ENCODE data around the gene ENDOG. TPM values are rescaled to one million over a fixed set of nuclear protein-coding genes. Genes with fewer than 3 reads are reported as not detected.

ENDOG gene
- total RNA-seq, 4 donors from 2014 or later: 9.9 to 53.6 (median 40.5) TPM

DNA sequence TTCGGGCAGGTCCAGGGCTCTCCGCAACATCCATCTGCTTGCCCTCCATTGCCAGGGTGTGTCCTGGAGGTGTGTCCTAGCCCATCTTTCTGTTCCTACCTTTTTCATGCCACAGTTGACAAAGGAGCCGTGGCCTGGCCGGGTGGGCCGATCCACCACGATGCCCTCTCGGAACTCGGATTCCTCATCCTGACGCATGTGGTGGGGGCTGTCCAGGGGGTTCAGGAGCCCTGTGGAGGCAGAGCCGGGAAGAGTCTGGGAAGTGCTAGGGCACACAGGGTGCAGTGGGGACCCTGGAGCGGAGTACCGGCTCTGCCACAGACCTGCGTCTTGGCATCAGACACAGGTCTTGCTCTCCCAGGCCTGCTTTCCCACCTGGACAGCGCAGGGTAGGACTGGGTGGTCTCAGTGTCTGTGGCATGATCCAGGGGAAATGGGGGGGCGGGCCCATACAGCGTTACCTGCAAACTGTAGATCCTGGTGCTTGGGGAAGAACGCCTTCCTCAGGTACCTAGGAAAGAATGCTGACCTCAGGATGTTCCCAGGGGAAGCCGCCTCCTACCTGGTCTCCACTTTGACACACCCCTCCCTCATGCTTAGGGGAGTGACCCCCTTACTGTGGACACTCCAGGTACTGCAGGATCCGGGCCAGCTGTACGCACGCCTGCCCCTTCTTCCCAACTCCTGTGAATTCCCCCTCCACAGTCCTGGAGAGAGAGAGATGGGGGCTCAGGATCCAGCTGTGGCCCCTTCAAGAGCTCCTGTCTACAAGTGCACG lies 7.8 kb downstream of the ENDOG start:
- TF ChIP-seq POLR2A (IDR thresholded peaks at IDR 0.05): no peak
- TF ChIP-seq, protein P1, sequence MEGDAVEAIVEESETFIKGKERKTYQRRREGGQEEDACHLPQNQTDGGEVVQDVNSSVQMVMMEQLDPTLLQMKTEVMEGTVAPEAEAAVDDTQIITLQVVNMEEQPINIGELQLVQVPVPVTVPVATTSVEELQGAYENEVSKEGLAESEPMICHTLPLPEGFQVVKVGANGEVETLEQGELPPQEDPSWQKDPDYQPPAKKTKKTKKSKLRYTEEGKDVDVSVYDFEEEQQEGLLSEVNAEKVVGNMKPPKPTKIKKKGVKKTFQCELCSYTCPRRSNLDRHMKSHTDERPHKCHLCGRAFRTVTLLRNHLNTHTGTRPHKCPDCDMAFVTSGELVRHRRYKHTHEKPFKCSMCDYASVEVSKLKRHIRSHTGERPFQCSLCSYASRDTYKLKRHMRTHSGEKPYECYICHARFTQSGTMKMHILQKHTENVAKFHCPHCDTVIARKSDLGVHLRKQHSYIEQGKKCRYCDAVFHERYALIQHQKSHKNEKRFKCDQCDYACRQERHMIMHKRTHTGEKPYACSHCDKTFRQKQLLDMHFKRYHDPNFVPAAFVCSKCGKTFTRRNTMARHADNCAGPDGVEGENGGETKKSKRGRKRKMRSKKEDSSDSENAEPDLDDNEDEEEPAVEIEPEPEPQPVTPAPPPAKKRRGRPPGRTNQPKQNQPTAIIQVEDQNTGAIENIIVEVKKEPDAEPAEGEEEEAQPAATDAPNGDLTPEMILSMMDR (IDR thresholded peaks at IDR 0.05): no peak
- H3K27ac ChIP-seq: no peak overlapping the region
- H3K27me3 ChIP-seq: no peaks in the 10 kb centered on the region
- no peak overlapping the region for H3K4me3 ChIP-seq
- no peak for DNase-seq
- H3K9me3 ChIP-seq: no peaks in the 10 kb centered on the region
- H3K4me1 ChIP-seq: peaks cover 0 to 13% (median 11%) of the 10 kb centered on the region in 4 donors
- peaks cover 0 to 61% (median 0%) of the 10 kb centered on the region in 3 donors for H3K36me3 ChIP-seq

DNA sequence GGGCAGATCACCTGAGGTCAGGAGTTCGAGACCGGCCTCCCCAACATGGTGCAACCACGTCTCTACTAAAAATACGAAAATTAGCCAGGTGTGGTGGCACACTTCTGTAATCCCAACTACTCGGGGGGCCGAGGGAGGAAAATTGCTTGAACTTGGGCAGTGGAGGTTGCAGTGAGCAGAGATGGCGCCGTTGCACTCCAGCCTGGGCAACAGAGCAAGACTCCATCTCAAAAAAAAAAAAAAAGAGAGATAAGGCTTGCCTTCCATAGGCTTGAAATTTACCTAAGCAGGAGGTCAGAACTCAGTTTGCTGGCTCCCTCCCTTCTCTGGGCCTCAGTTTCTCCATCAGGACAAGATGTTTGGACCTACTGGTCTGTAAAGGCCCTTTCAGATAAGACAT lies 10.0 kb downstream of the ENDOG start:
- H3K36me3 ChIP-seq: peaks cover 0 to 40% (median 0%) of the 10 kb centered on the region in 3 donors
- no peak overlapping the region for H3K4me3 ChIP-seq
- H3K4me1 ChIP-seq: peaks cover 0 to 13% (median 11%) of the 10 kb centered on the region in 4 donors
- H3K27ac ChIP-seq: no peak overlapping the region
- no peaks in the 10 kb centered on the region for H3K27me3 ChIP-seq
- H3K9me3 ChIP-seq: no peaks in the 10 kb centered on the region
- no peak for DNase-seq
- TF ChIP-seq POLR2A (IDR thresholded peaks at IDR 0.05): no peak
- TF ChIP-seq, protein P1 (IDR thresholded peaks at IDR 0.05): no peak

DNA sequence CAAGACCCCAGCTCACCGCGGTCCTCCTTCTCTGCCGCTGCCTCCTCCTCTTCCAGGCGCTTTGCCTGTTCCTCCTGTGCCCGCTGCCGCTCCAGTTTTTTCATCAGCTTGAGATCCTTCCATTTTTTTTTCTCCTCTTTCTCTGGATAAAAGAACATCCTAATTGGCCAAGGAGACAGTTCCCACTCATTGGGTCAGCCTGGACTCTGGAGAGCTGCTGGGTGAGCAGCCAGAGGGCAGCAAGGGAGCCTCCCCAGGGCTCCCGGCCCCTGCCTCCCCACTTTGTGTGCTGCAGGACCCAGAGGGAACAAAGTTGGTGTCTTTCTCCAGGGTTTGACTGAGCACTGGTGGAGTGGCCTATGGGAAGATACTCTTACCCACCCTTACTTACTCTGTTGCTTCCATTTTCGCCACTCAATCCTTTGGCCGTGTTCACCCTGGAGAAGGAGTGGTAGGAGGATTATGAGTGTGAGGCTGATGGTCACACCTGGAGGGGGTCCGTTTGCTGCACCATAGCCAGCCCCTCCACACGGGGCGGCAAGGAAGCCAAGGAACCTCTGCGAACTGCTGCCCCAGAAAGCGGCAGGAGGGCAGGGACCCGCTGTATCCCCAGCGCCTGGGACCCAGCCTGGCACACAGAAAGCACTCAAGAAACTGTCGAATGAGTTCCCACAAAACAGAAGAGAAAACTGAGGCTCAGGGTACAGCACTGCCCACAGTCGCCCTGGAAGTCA lies 10.6 kb downstream of the ENDOG start:
- Histone ChIP-seq H3K36me3 (peaks cover 0 to 34% (median 0%) of the 10 kb centered on the region in 3 donors), H3K4me1 (peaks cover 0 to 13% (median 11%) of the 10 kb centered on the region in 4 donors), H3K27me3 (no peaks in the 10 kb centered on the region), H3K4me3 (peak overlapping the region; percentile 78 to 99 (median 88)), H3K27ac (peak overlapping the region; percentile 74 to 87 (median 74)), H3K9me3 (no peaks in the 10 kb centered on the region)
- DNase-seq: no peak
- TF ChIP-seq, protein P1 (IDR thresholded peaks at IDR 0.05): no peak

DNA sequence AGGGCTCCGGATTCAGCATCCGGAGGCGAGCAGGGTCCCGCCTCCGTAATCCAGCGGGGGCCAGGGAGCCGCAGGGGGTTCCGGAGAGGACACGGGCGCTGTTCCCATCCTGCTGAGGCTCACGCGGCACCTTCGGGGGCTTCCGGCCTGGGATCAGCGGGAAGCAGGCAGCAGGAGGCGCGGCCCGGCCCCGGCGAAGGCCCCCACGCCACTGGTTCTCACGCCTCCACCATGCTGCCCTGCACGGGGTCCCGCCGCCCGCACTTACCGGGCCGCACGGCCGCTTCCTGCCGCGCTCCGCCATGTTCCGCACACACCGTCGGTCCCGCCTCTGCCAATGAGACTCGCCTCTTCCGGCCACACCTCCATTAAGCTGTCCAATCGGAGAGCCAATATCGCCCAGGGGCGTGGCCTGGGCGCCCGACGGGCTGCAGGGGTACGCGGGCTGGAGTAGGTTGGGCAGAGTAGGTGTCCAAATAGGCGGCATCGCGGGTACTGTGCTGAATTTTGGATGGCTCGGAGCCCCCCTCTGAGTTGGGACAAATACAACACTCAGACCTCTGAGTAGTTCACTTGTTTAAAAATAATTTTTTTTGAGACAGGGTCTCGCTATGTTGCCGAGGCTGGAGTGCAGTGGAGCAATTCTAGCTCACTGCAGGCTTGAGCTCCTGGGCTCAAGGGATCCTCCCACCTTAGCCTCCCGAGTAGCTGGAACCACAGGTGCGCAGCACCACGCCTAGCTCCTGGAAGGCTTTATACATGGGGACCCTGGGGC lies 11.4 kb downstream of the ENDOG start, which contains the start of gene SPOUT1:
TSS of gene SPOUT1 (minus strand) at position 318 of the 775 bp plus-strand sequence. CDS start at position 304, 14 bp downstream.
- Histone ChIP-seq H3K4me3 (peak within 1 kb of the TSS; percentile 78 to 99 (median 88)), H3K9me3 (no peaks in the 10 kb centered on the region), H3K4me1 (peaks cover 0 to 13% (median 11%) of the 10 kb centered on the region in 4 donors), H3K36me3 (peaks cover 0 to 26% (median 0%) of the 10 kb centered on the region in 3 donors), H3K27ac (peak within 1 kb of the TSS; percentile 74 to 87 (median 74)), H3K27me3 (no peaks in the 10 kb centered on the region)
- TF ChIP-seq POLR2A (IDR thresholded peaks at IDR 0.05): peak; percentile 23 to 59
- TF ChIP-seq, protein P1 (IDR thresholded peaks at IDR 0.05): no peak
- DNase-seq: peak; percentile 93 to 97 (median 96)

DNA sequence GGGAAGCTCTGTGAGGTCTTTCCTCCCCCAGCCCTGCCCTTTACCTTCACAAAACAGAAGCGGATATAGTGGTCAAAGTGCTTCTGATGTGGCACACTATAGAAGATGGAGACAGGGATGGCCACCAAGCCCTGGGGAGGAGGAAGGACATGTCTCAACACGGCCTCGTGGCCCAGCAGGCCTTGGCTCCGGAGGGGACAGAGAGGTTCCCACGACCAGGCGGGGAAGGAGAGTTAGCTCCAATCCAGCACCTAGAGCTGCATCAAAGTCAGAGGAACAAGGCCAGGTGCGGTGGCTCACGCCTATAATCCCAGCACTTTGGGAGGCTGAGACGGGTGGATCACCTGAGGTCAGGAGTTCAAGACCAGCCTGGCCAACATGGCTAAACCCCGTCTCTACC lies 15.4 kb downstream of the ENDOG start:
- Histone ChIP-seq H3K4me1 (peaks cover 0 to 10% (median 8%) of the 10 kb centered on the region in 4 donors), H3K27ac (no peak overlapping the region), H3K9me3 (no peaks in the 10 kb centered on the region), H3K27me3 (no peaks in the 10 kb centered on the region), H3K36me3 (no peaks in the 10 kb centered on the region), H3K4me3 (no peak overlapping the region)
- DNase-seq: no peak
- TF ChIP-seq, protein P1 (IDR thresholded peaks at IDR 0.05): no peak
- TF ChIP-seq POLR2A (IDR thresholded peaks at IDR 0.05): no peak

Measured in Peyer's patch (tissue), 4 donors.